ENCODE results near the gene PABPC1L.
"Not testable (repeated sequence)": the region's sequence is repeated elsewhere in the genome, so short reads cannot be mapped to it uniquely, and the experiment has no call there.

Gene PABPC1L

DNA sequence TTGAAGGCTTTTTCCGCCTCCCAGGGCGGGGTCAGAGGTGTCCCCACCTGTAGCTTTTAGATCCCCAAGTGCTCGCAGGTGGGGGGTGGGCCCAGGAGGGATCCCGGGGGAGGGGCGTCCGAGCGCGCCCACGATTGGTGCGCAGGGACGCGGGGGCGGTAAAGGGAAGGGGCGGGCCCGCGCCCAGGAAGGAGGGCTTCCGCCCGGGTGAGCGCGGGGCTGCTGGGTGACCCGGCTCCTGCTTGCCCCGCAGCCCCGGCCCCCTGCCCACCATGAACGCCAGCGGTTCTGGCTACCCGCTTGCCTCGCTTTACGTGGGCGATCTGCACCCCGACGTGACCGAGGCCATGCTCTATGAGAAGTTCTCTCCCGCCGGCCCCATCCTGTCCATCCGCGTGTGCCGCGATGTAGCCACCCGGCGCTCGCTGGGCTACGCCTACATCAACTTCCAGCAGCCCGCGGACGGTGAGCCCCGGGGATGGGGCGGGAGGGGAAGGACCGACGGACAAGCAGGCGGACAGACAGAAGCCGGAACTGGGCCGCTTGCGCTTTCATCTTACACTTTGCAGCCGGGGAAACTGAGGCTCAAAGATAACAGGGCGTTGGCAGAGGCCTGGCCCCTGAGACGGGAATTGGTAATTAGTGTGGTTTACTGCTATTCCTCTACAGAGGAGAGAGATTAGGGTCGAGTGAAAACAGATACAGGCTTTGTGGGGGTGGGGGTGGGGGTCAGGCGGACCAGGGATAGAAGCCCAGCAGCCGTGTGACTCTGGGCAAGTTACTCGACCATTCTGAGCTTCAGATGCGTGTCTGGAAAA, at the start of gene PABPC1L:
PABPC1L (plus strand) TSS at position 189 of the 818 bp plus-strand sequence; CDS start at position 273, 84 bp downstream.
- Histone ChIP-seq H3K9me3 (ENCODE audit: insufficient read depth, low read length) (no peaks in the 10 kb centered on the region), H2AFZ (ENCODE audit: low read depth, low read length, severe bottlenecking) (peak within 1 kb of the TSS; percentile 96), H3F3A (ENCODE audit: insufficient read depth) (peaks cover 38% of the 10 kb centered on the region), H4K20me1 (ENCODE audit: low read depth, low read length) (no peaks in the 10 kb centered on the region), H3K4me2 (ENCODE audit: low read depth, low read length, poor library complexity, severe bottlenecking) (peak within 1 kb of the TSS; percentile 82), H3K4me3 (ENCODE audit: insufficient read depth, low read length, poor library complexity, severe bottlenecking) (peak within 1 kb of the TSS; percentile 68), H3K9ac (ENCODE audit: low read length) (peak within 1 kb of the TSS; percentile 73), H3K9me2 (replicated peaks; ENCODE audit: insufficient read depth, low read length) (no peaks in the 10 kb centered on the region), H3K27me3 (ENCODE audit: low read length) (no peaks in the 10 kb centered on the region), H3K36me3 (ENCODE audit: low read length) (peaks cover 16% of the 10 kb centered on the region), H3K27ac (ENCODE audit: low read depth, low read length) (peak within 1 kb of the TSS; percentile 48), H3K79me2 (ENCODE audit: insufficient read depth, low read length) (peaks cover 7% of the 10 kb centered on the region; the same call in 1 of the 2 replicates)
- no peak for TF ChIP-seq EZH2phosphoT487 (conservative IDR thresholded peaks at IDR 0.05; ENCODE audit: low read length)
- TF ChIP-seq, protein P1, sequence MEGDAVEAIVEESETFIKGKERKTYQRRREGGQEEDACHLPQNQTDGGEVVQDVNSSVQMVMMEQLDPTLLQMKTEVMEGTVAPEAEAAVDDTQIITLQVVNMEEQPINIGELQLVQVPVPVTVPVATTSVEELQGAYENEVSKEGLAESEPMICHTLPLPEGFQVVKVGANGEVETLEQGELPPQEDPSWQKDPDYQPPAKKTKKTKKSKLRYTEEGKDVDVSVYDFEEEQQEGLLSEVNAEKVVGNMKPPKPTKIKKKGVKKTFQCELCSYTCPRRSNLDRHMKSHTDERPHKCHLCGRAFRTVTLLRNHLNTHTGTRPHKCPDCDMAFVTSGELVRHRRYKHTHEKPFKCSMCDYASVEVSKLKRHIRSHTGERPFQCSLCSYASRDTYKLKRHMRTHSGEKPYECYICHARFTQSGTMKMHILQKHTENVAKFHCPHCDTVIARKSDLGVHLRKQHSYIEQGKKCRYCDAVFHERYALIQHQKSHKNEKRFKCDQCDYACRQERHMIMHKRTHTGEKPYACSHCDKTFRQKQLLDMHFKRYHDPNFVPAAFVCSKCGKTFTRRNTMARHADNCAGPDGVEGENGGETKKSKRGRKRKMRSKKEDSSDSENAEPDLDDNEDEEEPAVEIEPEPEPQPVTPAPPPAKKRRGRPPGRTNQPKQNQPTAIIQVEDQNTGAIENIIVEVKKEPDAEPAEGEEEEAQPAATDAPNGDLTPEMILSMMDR (IDR thresholded peaks at IDR 0.05; ENCODE audit: insufficient read depth, low read length, poor library complexity, severe bottlenecking), result no peak

DNA sequence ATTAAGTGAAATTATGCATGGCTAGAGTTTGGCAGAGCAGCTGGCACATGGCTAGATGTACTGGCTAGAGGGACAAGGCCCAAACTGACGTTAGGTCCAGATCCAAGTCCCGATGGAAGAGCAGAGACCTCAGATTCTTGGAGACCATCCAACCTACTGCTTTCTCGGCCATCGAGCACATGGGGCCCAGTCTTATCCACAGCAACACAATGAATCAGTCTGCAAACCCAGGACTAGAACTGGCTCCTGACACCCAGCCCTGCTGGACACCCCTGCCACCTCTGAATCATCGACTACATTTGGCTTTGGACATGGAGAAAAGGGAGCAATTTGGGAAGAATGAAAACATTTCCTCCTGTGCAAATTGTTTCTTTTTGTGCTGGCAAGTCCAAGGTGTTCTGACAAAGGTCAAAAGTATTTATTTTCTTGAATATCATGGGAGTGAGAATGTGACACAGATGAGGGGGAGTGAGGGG, 48.3 kb upstream of the PABPC1L start:
- H3K9me2 ChIP-seq (replicated peaks; ENCODE audit: insufficient read depth, low read length), result no peaks in the 10 kb centered on the region
- no peaks in the 10 kb centered on the region for H4K20me1 ChIP-seq (ENCODE audit: low read depth, low read length)
- peaks cover 5% of the 10 kb centered on the region; the same call in 1 of the 2 replicates for H3K9me3 ChIP-seq (ENCODE audit: insufficient read depth, low read length)
- no peak overlapping the region for H3K27ac ChIP-seq (ENCODE audit: low read depth, low read length)
- no peaks in the 10 kb centered on the region for H3K79me2 ChIP-seq (ENCODE audit: insufficient read depth, low read length)
- H2AFZ ChIP-seq (ENCODE audit: low read depth, low read length, severe bottlenecking), result no peak overlapping the region
- H3K36me3 ChIP-seq (ENCODE audit: low read length), result no peaks in the 10 kb centered on the region
- no peak for TF ChIP-seq EZH2phosphoT487 (conservative IDR thresholded peaks at IDR 0.05; ENCODE audit: low read length)
- TF ChIP-seq, protein P1 (IDR thresholded peaks at IDR 0.05; ENCODE audit: insufficient read depth, low read length, poor library complexity, severe bottlenecking), result no peak
- no peak overlapping the region for H3K4me3 ChIP-seq (ENCODE audit: insufficient read depth, low read length, poor library complexity, severe bottlenecking)
- no peak overlapping the region for H3K4me2 ChIP-seq (ENCODE audit: low read depth, low read length, poor library complexity, severe bottlenecking)
- no peak overlapping the region for H3K9ac ChIP-seq (ENCODE audit: low read length)
- no peaks in the 10 kb centered on the region for H3F3A ChIP-seq (ENCODE audit: insufficient read depth)
- no peaks in the 10 kb centered on the region for H3K27me3 ChIP-seq (ENCODE audit: low read length)

DNA sequence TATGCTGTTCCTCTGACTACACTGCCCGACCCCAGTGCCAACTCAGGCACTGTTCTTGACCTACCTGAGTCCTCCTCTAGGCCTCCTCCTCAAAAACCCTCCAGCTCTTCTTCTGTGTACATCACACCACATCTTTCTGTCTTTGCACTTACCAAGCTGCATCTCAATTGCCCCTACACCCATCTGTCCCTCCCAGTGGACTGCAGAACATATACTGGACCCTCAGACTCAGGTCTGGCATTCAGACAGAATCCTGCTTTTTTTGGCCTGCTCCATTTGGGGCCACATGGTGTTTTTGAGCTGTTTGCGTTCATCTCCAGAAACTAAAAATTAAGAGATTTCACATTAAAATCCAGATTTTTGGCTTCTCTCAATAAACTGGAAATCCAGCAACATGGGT, 47.6 kb upstream of the PABPC1L start:
- Histone ChIP-seq H3K9ac (ENCODE audit: low read length) (no peak overlapping the region), H3K27me3 (ENCODE audit: low read length) (no peaks in the 10 kb centered on the region), H4K20me1 (ENCODE audit: low read depth, low read length) (no peaks in the 10 kb centered on the region), H3F3A (ENCODE audit: insufficient read depth) (no peaks in the 10 kb centered on the region), H3K79me2 (ENCODE audit: insufficient read depth, low read length) (no peaks in the 10 kb centered on the region), H3K4me2 (ENCODE audit: low read depth, low read length, poor library complexity, severe bottlenecking) (no peak overlapping the region), H3K36me3 (ENCODE audit: low read length) (no peaks in the 10 kb centered on the region), H3K4me3 (ENCODE audit: insufficient read depth, low read length, poor library complexity, severe bottlenecking) (no peak overlapping the region), H3K9me3 (ENCODE audit: insufficient read depth, low read length) (peaks cover under 1% of the 10 kb centered on the region; the same call in 1 of the 2 replicates), H2AFZ (ENCODE audit: low read depth, low read length, severe bottlenecking) (no peak overlapping the region), H3K27ac (ENCODE audit: low read depth, low read length) (no peak overlapping the region), H3K9me2 (replicated peaks; ENCODE audit: insufficient read depth, low read length) (no peaks in the 10 kb centered on the region)
- TF ChIP-seq EZH2phosphoT487 (conservative IDR thresholded peaks at IDR 0.05; ENCODE audit: low read length), result no peak
- TF ChIP-seq, protein P1 (IDR thresholded peaks at IDR 0.05; ENCODE audit: insufficient read depth, low read length, poor library complexity, severe bottlenecking), result no peak

DNA sequence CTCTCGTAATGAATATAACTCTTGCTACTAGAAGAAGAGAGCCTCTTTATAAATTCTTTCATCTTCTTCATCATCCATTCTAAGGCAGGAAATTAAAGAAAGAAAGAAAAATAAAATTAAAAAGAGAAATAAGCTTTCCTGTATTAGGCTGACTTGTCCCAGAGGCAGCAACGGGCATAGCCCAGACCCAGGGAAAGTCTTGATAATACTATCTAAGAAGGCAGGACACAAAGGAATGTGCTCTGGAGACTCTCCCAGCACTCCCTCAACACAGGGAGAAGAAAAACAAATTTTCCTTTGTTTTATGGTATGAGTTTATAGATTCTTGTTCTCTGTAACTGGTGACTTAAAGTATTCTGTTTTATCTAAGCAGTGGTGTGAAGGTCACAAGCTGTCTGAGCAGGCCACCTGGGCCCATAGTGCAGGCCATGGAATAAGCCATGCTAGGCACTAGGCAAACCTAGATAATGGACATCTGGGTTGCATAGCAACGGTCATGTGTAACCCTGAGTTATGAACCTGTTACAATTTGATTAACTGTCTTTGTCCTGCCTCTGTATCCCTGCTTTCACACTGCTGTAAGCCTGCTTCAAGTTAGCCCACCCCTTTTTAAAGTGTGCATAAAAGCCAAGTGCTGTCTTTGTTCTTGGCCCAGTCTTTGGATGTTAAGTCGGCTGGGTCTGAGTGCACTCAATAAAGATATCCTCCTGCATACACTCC, 46.3 kb upstream of the PABPC1L start:
- H3F3A ChIP-seq (ENCODE audit: insufficient read depth); H3K79me2 ChIP-seq (ENCODE audit: insufficient read depth, low read length); H3K36me3 ChIP-seq (ENCODE audit: low read length); H3K4me3 ChIP-seq (ENCODE audit: insufficient read depth, low read length, poor library complexity, severe bottlenecking); H3K9me3 ChIP-seq (ENCODE audit: insufficient read depth, low read length); H4K20me1 ChIP-seq (ENCODE audit: low read depth, low read length); H3K27ac ChIP-seq (ENCODE audit: low read depth, low read length); H3K9ac ChIP-seq (ENCODE audit: low read length); H3K9me2 ChIP-seq (replicated peaks; ENCODE audit: insufficient read depth, low read length); H2AFZ ChIP-seq (ENCODE audit: low read depth, low read length, severe bottlenecking); H3K27me3 ChIP-seq (ENCODE audit: low read length); H3K4me2 ChIP-seq (ENCODE audit: low read depth, low read length, poor library complexity, severe bottlenecking): not testable (repeated sequence)

DNA sequence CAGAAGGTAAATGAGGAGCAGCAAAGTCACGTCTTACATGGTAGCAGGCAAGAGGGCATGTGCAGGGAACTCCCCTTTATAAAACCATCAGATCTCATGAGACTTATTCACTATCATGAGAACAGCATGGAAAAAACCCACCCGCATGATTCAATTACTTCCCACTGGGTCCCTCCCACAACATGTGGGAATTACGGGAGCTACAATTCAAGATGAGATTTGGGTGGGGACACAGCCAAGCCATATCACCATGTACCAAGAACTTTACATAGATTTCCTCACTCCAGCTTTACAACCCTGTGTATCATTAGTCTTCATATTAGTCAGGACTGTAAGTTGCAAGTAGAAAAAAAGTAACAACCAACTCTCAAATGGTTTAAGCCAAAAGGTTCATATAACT, 45.4 kb upstream of the PABPC1L start:
- H3K27ac ChIP-seq (ENCODE audit: low read depth, low read length); H3K9me3 ChIP-seq (ENCODE audit: insufficient read depth, low read length); H3K9ac ChIP-seq (ENCODE audit: low read length); H3K9me2 ChIP-seq (replicated peaks; ENCODE audit: insufficient read depth, low read length); H2AFZ ChIP-seq (ENCODE audit: low read depth, low read length, severe bottlenecking); H3K79me2 ChIP-seq (ENCODE audit: insufficient read depth, low read length); H3K36me3 ChIP-seq (ENCODE audit: low read length); H3K4me2 ChIP-seq (ENCODE audit: low read depth, low read length, poor library complexity, severe bottlenecking); H3K4me3 ChIP-seq (ENCODE audit: insufficient read depth, low read length, poor library complexity, severe bottlenecking); H3K27me3 ChIP-seq (ENCODE audit: low read length); H3F3A ChIP-seq (ENCODE audit: insufficient read depth); H4K20me1 ChIP-seq (ENCODE audit: low read depth, low read length): not testable (repeated sequence)
